ENCODE data around the gene RARS2.

The RARS2 gene

DNA sequence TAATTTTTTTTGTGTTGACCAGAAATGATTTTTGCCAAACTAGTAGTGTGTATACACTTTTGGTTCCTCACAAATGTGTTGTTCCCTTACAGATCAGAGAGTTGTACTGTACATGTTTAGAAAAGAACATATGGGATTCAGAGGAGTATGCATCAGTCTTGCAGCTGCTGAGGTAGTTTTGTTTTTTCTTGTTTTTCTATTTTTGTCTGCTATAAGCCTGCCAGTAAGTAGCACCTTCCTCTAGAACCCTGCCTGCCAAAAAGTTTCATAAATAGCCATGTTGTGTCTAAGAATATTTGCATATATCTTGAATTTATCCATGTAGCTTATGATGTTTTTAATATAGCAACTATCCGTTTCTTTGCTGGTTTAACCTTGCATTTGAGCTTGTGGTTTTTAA lies 46.5 kb upstream of the RARS2 start:
- Histone ChIP-seq H3K36me3 (ENCODE audit: insufficient read depth, low read length) (peaks cover 8% of the 10 kb centered on the region; the same call in 1 of the 2 replicates), H3K4me2 (ENCODE audit: low read depth, low read length, poor library complexity, severe bottlenecking) (no peak overlapping the region), H3K4me1 (ENCODE audit: insufficient read depth, low read length, poor library complexity, severe bottlenecking) (peaks cover 3% of the 10 kb centered on the region), H3K9me2 (replicated peaks; ENCODE audit: low read depth, low read length) (no peaks in the 10 kb centered on the region), H3K79me2 (ENCODE audit: insufficient read depth, low read length) (no peaks in the 10 kb centered on the region), H2AFZ (ENCODE audit: low read length) (no peak overlapping the region), H3K9ac (ENCODE audit: low read depth, low read length, poor library complexity, severe bottlenecking) (no peak overlapping the region), H3K27me3 (ENCODE audit: insufficient read depth, low read length, poor library complexity, severe bottlenecking) (no peaks in the 10 kb centered on the region), H3F3A (ENCODE audit: low read depth) (no peaks in the 10 kb centered on the region), H4K20me1 (ENCODE audit: insufficient read depth, low read length, poor library complexity, severe bottlenecking) (no peaks in the 10 kb centered on the region), H3K4me3 (ENCODE audit: low read length, poor library complexity, severe bottlenecking) (no peak overlapping the region), H3K9me3 (ENCODE audit: insufficient read depth, low read depth, low read length) (no peaks in the 10 kb centered on the region)
- TF ChIP-seq EZH2phosphoT487 (IDR thresholded peaks at IDR 0.05; ENCODE audit: borderline replicate concordance) = no peak
- TF ChIP-seq, protein P1, sequence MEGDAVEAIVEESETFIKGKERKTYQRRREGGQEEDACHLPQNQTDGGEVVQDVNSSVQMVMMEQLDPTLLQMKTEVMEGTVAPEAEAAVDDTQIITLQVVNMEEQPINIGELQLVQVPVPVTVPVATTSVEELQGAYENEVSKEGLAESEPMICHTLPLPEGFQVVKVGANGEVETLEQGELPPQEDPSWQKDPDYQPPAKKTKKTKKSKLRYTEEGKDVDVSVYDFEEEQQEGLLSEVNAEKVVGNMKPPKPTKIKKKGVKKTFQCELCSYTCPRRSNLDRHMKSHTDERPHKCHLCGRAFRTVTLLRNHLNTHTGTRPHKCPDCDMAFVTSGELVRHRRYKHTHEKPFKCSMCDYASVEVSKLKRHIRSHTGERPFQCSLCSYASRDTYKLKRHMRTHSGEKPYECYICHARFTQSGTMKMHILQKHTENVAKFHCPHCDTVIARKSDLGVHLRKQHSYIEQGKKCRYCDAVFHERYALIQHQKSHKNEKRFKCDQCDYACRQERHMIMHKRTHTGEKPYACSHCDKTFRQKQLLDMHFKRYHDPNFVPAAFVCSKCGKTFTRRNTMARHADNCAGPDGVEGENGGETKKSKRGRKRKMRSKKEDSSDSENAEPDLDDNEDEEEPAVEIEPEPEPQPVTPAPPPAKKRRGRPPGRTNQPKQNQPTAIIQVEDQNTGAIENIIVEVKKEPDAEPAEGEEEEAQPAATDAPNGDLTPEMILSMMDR (conservative IDR thresholded peaks at IDR 0.05; ENCODE audit: low read length) = no peak

DNA sequence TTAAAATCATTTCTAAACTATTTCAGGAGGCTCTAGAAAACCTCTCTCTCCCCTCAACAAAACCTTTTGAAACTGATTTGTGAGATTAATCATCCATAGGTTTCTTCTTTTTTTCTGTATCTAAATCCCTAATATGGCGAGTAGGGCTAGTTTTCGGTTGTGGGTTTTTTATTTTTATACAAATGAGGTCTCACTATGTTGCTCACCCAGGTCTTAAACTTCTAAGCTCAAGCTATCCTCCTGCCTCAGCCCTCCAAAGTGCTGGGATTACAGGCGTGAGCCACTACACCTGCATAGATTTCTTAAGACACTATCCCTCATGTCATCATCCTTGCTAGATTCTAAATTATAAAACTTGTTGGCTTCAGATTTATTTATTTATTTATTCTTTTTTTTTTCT lies 44.1 kb upstream of the RARS2 start:
- H3F3A ChIP-seq (ENCODE audit: low read depth) = no peaks in the 10 kb centered on the region
- no peak overlapping the region for H3K4me2 ChIP-seq (ENCODE audit: low read depth, low read length, poor library complexity, severe bottlenecking)
- no peaks in the 10 kb centered on the region for H4K20me1 ChIP-seq (ENCODE audit: insufficient read depth, low read length, poor library complexity, severe bottlenecking)
- peaks cover 8% of the 10 kb centered on the region; the same call in 1 of the 2 replicates for H3K36me3 ChIP-seq (ENCODE audit: insufficient read depth, low read length)
- H2AFZ ChIP-seq (ENCODE audit: low read length) = no peak overlapping the region
- H3K9me2 ChIP-seq (replicated peaks; ENCODE audit: low read depth, low read length) = no peaks in the 10 kb centered on the region
- TF ChIP-seq, protein P1 (conservative IDR thresholded peaks at IDR 0.05; ENCODE audit: low read length) = no peak
- no peak for TF ChIP-seq EZH2phosphoT487 (IDR thresholded peaks at IDR 0.05; ENCODE audit: borderline replicate concordance)
- no peaks in the 10 kb centered on the region for H3K79me2 ChIP-seq (ENCODE audit: insufficient read depth, low read length)
- no peak overlapping the region for H3K4me3 ChIP-seq (ENCODE audit: low read length, poor library complexity, severe bottlenecking)
- no peaks in the 10 kb centered on the region for H3K27me3 ChIP-seq (ENCODE audit: insufficient read depth, low read length, poor library complexity, severe bottlenecking)
- H3K9me3 ChIP-seq (ENCODE audit: insufficient read depth, low read depth, low read length) = no peaks in the 10 kb centered on the region
- no peaks in the 10 kb centered on the region for H3K4me1 ChIP-seq (ENCODE audit: insufficient read depth, low read length, poor library complexity, severe bottlenecking)
- H3K9ac ChIP-seq (ENCODE audit: low read depth, low read length, poor library complexity, severe bottlenecking) = no peak overlapping the region

DNA sequence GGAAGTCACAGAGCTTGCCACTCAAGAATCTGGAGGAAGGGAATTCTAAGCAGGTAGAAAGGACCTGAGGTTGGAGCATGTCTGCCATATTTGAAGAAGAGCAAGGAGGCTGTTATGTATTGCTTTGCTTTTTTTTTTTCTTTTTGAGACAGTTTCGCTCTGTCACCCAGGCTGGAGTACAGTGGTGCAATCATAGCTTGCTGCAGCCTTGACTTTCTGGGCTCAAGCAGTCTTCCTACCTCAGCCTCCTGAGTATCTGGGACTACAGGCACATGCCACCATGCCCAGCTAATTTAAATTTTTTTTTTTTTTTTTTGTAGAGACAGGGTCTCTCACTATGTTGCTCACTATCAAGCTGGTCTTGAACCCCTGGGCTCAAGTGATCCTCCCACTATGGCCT lies 41.0 kb upstream of the RARS2 start:
- H3K27me3 ChIP-seq (ENCODE audit: insufficient read depth, low read length, poor library complexity, severe bottlenecking) = no peaks in the 10 kb centered on the region
- no peaks in the 10 kb centered on the region for H3K9me2 ChIP-seq (replicated peaks; ENCODE audit: low read depth, low read length)
- TF ChIP-seq EZH2phosphoT487 (IDR thresholded peaks at IDR 0.05; ENCODE audit: borderline replicate concordance) = no peak
- TF ChIP-seq, protein P1 (conservative IDR thresholded peaks at IDR 0.05; ENCODE audit: low read length) = no peak
- H3K36me3 ChIP-seq (ENCODE audit: insufficient read depth, low read length) = 0 out of 2 replicates have a peak, but pooled peaks cover 5% of the 10 kb centered on the region
- H3K9me3 ChIP-seq (ENCODE audit: insufficient read depth, low read depth, low read length) = no peaks in the 10 kb centered on the region
- H3K4me3 ChIP-seq (ENCODE audit: low read length, poor library complexity, severe bottlenecking) = no peak overlapping the region
- H3K4me2 ChIP-seq (ENCODE audit: low read depth, low read length, poor library complexity, severe bottlenecking) = no peak overlapping the region
- H3K4me1 ChIP-seq (ENCODE audit: insufficient read depth, low read length, poor library complexity, severe bottlenecking) = no peaks in the 10 kb centered on the region
- H3K9ac ChIP-seq (ENCODE audit: low read depth, low read length, poor library complexity, severe bottlenecking) = no peak overlapping the region
- H4K20me1 ChIP-seq (ENCODE audit: insufficient read depth, low read length, poor library complexity, severe bottlenecking) = no peaks in the 10 kb centered on the region
- no peak overlapping the region for H2AFZ ChIP-seq (ENCODE audit: low read length)
- H3K79me2 ChIP-seq (ENCODE audit: insufficient read depth, low read length) = no peaks in the 10 kb centered on the region
- no peaks in the 10 kb centered on the region for H3F3A ChIP-seq (ENCODE audit: low read depth)
